Measurements from ENCODE around the gene COMTD1. TPM values are rescaled to one million over a fixed set of nuclear protein-coding genes. Genes with fewer than 3 reads are reported as not detected.

COMTD1 gene
- total RNA-seq, 2 donors from 2014 or later: 26.8 to 49.3 TPM

GRCh38 chr10:75229971-75230370, 5.8 kb downstream of the COMTD1 start:
- DNase-seq (ENCODE audit: low spot score): no peak
- H3K36me3 ChIP-seq: peaks cover 0 to 6% of the 10 kb centered on the region in 2 donors
- intact Hi-C loops (cut with DNase I): loop anchor here (5.0 to 10.0 kb wide), 2 partner anchors 43 to 965 kb away; no protein-coding TSS in a partner anchor
- no peak overlapping the region for H3K4me3 ChIP-seq
- peaks cover 16% of the 10 kb centered on the region for H3K4me1 ChIP-seq (replicated peaks)
- 75% methylated on average over 3 of the region's 3 CpGs for WGBS
- TF ChIP-seq POLR2AphosphoS5 (IDR thresholded peaks at IDR 0.05): no peak
- TF ChIP-seq CTCF (IDR thresholded peaks at IDR 0.05): no peak
- no peak for TF ChIP-seq POLR2A (IDR thresholded peaks at IDR 0.05)
- no peaks in the 10 kb centered on the region for H3K9me3 ChIP-seq
- no peaks in the 10 kb centered on the region for H3K27me3 ChIP-seq (replicated peaks; ENCODE audit: insufficient read depth)
- no peak overlapping the region for H3K27ac ChIP-seq

- Histone ChIP-seq H3K36me3 (peaks cover 0 to 6% of the 10 kb centered on the region in 2 donors), H3K27ac (peak overlapping the region in 1 of 2 donors; percentile 9), H3K27me3 (replicated peaks; ENCODE audit: insufficient read depth) (no peaks in the 10 kb centered on the region), H3K4me1 (replicated peaks) (peaks cover 26% of the 10 kb centered on the region), H3K9me3 (no peaks in the 10 kb centered on the region), H3K4me3 (no peak overlapping the region)
- intact Hi-C loops (cut with DNase I): no loop called here
- TF ChIP-seq POLR2A (IDR thresholded peaks at IDR 0.05): no peak
- TF ChIP-seq POLR2AphosphoS5 (IDR thresholded peaks at IDR 0.05): no peak
- no peak for TF ChIP-seq CTCF (IDR thresholded peaks at IDR 0.05)
- no peak for DNase-seq (ENCODE audit: low spot score)
- 23% methylated on average over 4 of the region's 4 CpGs for WGBS
These were observed 6.9 kb downstream of the COMTD1 start for GRCh38 chr10:75228834-75229233.

GRCh38 chr10:75228278-75228677, 7.5 kb downstream of the COMTD1 start:
- 86% methylated on average over 3 of the region's 3 CpGs for WGBS
- Histone ChIP-seq H3K27me3 (replicated peaks; ENCODE audit: insufficient read depth) (no peaks in the 10 kb centered on the region), H3K4me3 (no peak overlapping the region), H3K4me1 (replicated peaks) (peaks cover 26% of the 10 kb centered on the region), H3K36me3 (peaks cover 0 to 6% of the 10 kb centered on the region in 2 donors), H3K27ac (peak overlapping the region in 1 of 2 donors; percentile 9), H3K9me3 (no peaks in the 10 kb centered on the region)
- intact Hi-C loops (cut with DNase I): no loop called here
- TF ChIP-seq POLR2A (IDR thresholded peaks at IDR 0.05): no peak
- TF ChIP-seq POLR2AphosphoS5 (IDR thresholded peaks at IDR 0.05): no peak
- no peak for TF ChIP-seq CTCF (IDR thresholded peaks at IDR 0.05)
- no peak for DNase-seq (ENCODE audit: low spot score)

- H3K4me3 ChIP-seq: no peak overlapping the region
- intact Hi-C loops (cut with DNase I): no loop called here
- H3K27me3 ChIP-seq (replicated peaks; ENCODE audit: insufficient read depth): no peaks in the 10 kb centered on the region
- peaks cover 26% of the 10 kb centered on the region for H3K4me1 ChIP-seq (replicated peaks)
- peaks cover 0 to 13% of the 10 kb centered on the region in 2 donors for H3K36me3 ChIP-seq
- no peaks in the 10 kb centered on the region for H3K9me3 ChIP-seq
- TF ChIP-seq POLR2A (IDR thresholded peaks at IDR 0.05): no peak
- no peak for TF ChIP-seq CTCF (IDR thresholded peaks at IDR 0.05)
- no peak for TF ChIP-seq POLR2AphosphoS5 (IDR thresholded peaks at IDR 0.05)
- no peak for DNase-seq (ENCODE audit: low spot score)
- H3K27ac ChIP-seq: peak overlapping the region; percentile 70 to 82
- WGBS: 61% methylated on average over 5 of the region's 5 CpGs
These were observed 9.1 kb downstream of the COMTD1 start for GRCh38 chr10:75226656-75227055.

GRCh38 chr10:75226095-75226494, 9.7 kb downstream of the COMTD1 start:
- 30% methylated on average over 2 of the region's 2 CpGs for WGBS
- intact Hi-C loops (cut with DNase I): no loop called here
- TF ChIP-seq CTCF (IDR thresholded peaks at IDR 0.05): no peak
- no peak for TF ChIP-seq POLR2A (IDR thresholded peaks at IDR 0.05)
- TF ChIP-seq POLR2AphosphoS5 (IDR thresholded peaks at IDR 0.05): no peak
- H3K36me3 ChIP-seq: peaks cover 0 to 10% of the 10 kb centered on the region in 2 donors
- peak overlapping the region; percentile 70 to 82 for H3K27ac ChIP-seq
- H3K9me3 ChIP-seq: no peaks in the 10 kb centered on the region
- no peak for DNase-seq (ENCODE audit: low spot score)
- no peak overlapping the region for H3K4me3 ChIP-seq
- no peaks in the 10 kb centered on the region for H3K27me3 ChIP-seq (replicated peaks; ENCODE audit: insufficient read depth)
- H3K4me1 ChIP-seq (replicated peaks): peaks cover 26% of the 10 kb centered on the region

Data from prostate gland (tissue), 2 donors.